GM19238 (cell line): ENCODE data around the gene ZNF99.
"Not testable (repeated sequence)": the region's sequence is repeated elsewhere in the genome, so short reads cannot be mapped to it uniquely, and the experiment has no call there.

Experiments used
- DNase-seq: peaks from one replicate; pipeline ENCODE4 v3.0.0; 2011; ENCODE audit warnings: low spot score; ENCODE audit not compliant: insufficient read length

Gene ZNF99

GRCh38 chr19:22783651-22784410 is at the start of gene ZNF99:
Gene ZNF99, minus strand, starts transcription at chr19:22784151. Its CDS starts 135 bp downstream, at chr19:22784016.
- DNase-seq, result no peak

DNA sequence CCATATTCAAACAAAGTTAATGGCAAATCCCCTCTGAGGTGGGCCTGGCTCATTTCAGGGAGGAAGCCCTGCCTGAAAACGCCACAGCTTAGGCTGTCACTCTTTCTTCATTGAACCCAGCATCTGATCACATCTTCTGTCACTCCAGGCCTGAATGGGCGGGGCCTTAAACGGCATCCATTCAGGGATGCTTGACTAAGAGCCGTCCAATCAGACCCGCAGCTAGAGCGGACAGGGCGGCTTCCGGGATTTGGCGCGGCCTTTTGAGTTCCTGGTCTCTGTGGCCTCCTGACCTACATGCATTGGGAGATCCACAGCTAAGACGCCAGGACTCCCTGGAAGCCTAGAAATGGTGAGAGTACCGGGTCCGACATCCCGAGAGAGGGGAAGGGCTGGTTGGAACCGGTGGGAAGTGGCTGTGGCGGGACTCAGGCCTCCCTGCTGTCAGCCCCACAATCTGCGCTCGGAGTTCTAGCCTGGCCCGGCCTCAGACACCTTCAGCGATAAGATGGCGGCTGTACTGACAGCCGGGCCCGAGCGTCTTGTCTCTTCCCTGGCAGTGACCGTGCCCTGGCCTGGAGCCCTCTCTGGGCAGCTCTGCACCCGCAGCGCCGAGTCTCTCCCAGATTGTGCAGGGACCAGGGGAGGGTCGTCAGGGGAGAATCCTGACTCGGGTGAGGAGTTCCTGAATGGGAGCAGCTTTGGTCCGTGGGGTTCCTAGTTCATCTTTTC is 48.2 kb upstream of the ZNF99 start, which contains the start of gene ZNF723:
Gene ZNF723, plus strand, starts transcription at position 261 of the 732 bp plus-strand sequence. Its CDS starts 89 bp downstream, at position 350.
- DNase-seq, result no peak

GRCh38 chr19:22831211-22831610 is 47.3 kb upstream of the ZNF99 start:
- DNase-seq, result no peak

GRCh38 chr19:22814124-22814523 is 30.2 kb upstream of the ZNF99 start:
- no peak for DNase-seq

DNA sequence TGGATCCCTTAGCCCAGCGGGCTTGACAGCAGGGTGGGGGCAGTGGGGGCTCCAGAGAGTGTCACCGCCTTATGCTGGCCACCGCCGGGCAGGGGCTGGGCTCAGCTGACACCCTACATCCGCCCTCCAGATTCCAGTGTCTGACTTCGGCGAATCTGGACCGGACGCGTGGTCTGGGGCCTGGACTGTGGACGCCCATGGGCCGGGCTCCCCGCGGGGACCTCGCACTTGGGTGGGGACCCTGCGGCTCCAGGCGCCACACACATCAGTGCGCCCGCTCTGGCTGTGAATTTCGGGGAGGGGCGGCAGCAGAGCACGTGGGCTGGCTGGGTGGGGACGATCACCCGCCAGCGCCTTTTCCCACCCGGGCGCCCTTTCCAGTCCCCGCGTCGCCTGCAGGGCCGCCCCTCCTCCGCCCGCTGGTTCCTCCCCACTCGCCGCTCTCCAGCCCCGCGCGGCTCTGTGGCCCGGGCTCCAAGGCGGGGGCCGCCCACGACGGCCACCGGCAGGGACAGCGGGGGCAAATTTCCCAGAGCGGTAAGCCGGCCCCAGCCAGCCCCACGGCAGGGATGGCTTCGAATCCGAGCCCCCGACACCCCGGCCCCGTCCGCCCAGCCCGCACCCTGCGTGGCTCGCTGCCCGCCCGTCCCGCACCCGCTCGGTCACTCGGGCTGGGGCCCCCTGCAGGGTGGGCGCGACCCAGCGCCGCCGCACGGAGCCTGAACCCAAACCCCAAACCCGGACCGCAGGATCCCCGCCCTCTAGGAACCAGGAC is 23.3 kb upstream of the ZNF99 start:
- DNase-seq, result no peak

DNA sequence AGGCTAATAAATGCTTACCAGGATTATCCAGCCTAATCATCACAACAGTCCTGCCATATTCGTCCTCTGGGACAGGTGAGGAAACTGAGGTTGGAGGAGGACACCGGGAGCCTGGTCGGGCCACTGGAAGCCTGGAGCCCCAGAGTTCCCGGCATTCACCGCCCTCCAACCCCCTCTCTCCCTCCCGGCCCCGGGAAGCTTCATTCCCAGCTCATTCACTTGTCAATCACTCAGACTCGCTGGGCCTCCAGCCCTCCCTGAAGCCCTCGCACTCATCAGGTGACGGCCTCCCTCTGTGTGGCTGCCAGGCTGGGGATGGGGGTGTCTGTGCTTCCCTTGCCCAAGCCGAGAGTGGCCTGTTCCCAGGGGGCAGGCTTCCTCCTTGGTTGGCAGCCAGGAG is 22.5 kb upstream of the ZNF99 start:
- no peak for DNase-seq

GRCh38 chr19:22797040-22797439 is 13.1 kb upstream of the ZNF99 start:
- DNase-seq, result no peak

- DNase-seq, result not testable (repeated sequence)
Measured at GRCh38 chr19:22792863-22793262, 8.9 kb upstream of the ZNF99 start.

- no peak for DNase-seq
Measured at GRCh38 chr19:22735911-22736645, 47.9 kb downstream of the ZNF99 start.

DNA sequence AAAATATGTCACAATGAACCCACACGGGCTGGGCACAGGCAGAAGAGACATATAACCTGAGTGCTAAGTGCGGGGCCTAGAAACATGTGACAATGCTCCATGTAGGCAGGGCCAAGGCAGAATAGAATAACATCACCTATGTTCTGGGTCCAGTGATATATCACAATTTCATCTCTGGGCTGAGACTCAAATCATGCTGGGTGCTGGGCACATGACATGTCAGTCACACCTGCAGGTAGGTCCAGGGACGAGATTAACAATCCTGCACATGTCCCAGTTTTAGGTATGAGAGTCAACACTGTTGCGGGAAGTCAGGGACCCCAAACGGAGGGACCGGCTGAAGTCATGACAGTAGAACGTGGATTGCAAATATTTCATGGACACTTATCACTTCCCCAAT is 50.3 kb downstream of the ZNF99 start:
- DNase-seq, result no peak

DNA sequence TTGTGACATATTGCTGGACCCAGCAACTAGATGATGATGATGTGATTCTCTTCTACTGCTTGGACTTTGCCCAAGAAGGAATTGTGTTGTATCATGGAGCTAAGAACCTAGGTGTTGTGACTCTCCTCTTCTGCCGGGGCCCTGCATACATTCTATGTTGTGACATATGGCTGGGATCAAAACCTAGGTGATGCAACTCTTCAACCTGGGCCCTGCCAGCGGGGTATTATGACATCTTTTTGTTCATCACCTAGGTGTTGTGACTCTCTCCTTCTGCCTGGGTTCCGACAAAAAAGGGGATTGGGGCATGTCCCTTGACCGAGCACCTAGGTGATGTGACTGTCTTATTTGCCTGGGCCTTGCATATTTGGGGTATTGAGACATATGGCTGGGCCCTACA is 55.7 kb downstream of the ZNF99 start:
- not testable (repeated sequence) for DNase-seq

GRCh38 chr19:22721533-22721932 is 62.4 kb downstream of the ZNF99 start:
- DNase-seq, result not testable (repeated sequence)

DNA sequence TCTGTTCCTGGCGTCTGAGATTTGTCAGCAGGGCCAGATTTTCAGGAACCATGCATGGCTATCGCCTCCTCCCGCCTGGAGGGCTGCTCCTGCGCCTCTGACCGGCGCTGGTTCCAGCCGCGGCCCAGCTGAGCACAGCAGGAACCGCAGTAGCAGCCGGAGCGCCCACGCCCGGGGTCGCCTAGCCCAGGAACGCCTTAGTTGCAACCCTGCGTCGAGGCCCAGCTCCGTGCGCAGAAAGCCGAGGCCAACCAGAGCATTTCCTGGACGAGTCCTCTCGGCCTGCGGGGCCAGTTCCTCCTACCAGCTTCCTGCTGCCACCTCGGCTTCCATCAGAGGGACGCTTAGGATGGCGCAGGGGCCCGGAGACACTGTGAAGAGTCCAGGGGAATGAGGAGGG is 75.0 kb downstream of the ZNF99 start:
- no peak for DNase-seq

- not testable (repeated sequence) for DNase-seq
Measured at GRCh38 chr19:22703096-22703495, 80.9 kb downstream of the ZNF99 start.

GRCh38 chr19:22702661-22703060 is 81.3 kb downstream of the ZNF99 start:
- DNase-seq, result not testable (repeated sequence)
